H1 (cell line): ENCODE results near the gene PRSS2. TPM values are rescaled to one million over a fixed set of nuclear protein-coding genes. Genes with fewer than 3 reads are reported as not detected.

Experiments used
- JUN ChIP-seq: IDR thresholded peaks from 2 replicates; pipeline ENCODE4 v1.6.1; 2011; ENCODE audit warnings: low read depth, mild to moderate bottlenecking, improper control_type of control experiment, low read length
- MAFK ChIP-seq: IDR thresholded peaks from 2 replicates; pipeline ENCODE4 v1.6.1; 2012; ENCODE audit warnings: low read depth, mild to moderate bottlenecking, improper control_type of control experiment, low read length
- polyA plus RNA-seq, 7 experiments: library from polyadenylated mRNA; depleted of rRNA in 3 of 7; stranded (reverse) in 5 of 7; unstranded in 2 of 7; fragments of >200 nt in 5 of 7; fragments of 200-250 nt in 2 of 7; gene quantifications; 1 replicate in 5 of 7; 2 replicates in 1 of 7; 4 replicates in 1 of 7; pipeline versions ENCODE4 v1.2.1 to v1.2.3, GENCODE V29; 2011 to 2013; ENCODE audit warnings: missing spikeins in 2 of 7, mixed read lengths in 2 of 7
- total RNA-seq: library from RNA; stranded (reverse); fragmentation: NEBNext Ultra II Directional; extraction: Animal tissue kit (Norgen Biotek cat#: 25700); gene quantifications from 2 replicates; pipeline ENCODE4 v1.2.1, GENCODE V29; 2021

The PRSS2 gene
- total and polyA plus RNA-seq, 2 of the 8 experiments (the other 6 are each of a cell fraction or from before 2014, with no cell fraction given), result not detected

- TF ChIP-seq JUN, result no peak
- no peak for TF ChIP-seq MAFK
Measured at GRCh38 chr7:142791502-142791901, 20.7 kb downstream of the PRSS2 start (continued).
